HG02623 (cell line): Measurements from ENCODE around the gene GPX8.

Experiments
- ATAC-seq: cut with Tn5 transposase; IDR thresholded peaks from one replicate; pipeline ENCODE4 v1.9.1; 2021; ENCODE audit warnings: moderate library complexity; ENCODE audit not compliant: unreplicated experiment

Gene GPX8, protein sequence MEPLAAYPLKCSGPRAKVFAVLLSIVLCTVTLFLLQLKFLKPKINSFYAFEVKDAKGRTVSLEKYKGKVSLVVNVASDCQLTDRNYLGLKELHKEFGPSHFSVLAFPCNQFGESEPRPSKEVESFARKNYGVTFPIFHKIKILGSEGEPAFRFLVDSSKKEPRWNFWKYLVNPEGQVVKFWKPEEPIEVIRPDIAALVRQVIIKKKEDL

DNA sequence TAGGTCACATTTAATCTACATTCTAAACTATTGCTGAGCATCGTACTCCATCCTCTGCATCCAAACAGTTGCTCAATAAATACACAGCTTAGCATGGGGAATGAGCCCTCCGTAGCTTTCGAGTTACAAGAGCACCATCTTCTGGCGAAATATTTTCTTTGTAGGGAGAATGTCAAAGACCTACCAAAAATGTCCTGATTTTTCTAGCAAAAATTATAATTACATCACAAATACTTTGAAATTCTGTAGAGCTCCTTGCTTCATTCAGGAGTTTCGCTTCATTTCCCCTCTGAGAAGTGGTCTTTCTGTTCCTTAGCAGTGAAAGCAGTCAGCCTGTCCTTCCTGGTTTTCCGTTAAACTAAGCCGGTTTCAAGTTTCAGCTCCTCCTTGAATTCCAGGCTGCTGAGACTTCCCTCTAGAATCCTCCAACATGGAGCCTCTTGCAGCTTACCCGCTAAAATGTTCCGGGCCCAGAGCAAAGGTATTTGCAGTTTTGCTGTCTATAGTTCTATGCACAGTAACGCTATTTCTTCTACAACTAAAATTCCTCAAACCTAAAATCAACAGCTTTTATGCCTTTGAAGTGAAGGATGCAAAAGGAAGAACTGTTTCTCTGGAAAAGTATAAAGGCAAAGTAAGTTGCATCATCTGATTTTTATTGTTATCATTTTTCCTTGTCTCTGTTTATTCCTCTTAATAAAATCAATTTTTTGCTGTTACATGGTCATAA lies at the start of gene GPX8:
Gene GPX8 (plus strand): TSS at position 409 of the 730 bp plus-strand sequence. CDS start 22 bp downstream, at position 431.
- ATAC-seq = no peak

GRCh38 chr5:55110217-55110616 lies 49.8 kb upstream of the GPX8 start:
- ATAC-seq = no peak

GRCh38 chr5:55113327-55113726 lies 46.6 kb upstream of the GPX8 start:
- ATAC-seq = no peak

DNA sequence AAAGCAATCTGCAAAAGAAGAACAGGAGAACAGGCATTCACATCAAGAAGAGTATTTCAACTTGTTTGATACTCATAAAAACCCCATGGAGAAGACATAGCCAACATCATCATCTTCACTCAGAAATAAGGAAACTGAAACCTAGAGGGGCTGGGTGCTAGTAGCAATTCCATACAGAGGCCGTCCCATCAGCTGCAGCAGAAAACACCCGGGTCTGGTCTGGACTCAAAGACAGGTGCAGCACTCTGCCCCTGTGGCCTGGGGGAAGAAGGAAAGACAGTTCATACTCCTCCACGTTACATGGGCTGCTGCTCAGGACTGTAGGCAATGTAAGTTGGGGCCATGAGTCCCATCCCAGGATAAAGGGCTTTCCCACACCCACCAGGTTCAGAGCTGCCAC lies 45.9 kb upstream of the GPX8 start:
- ATAC-seq = no peak

- ATAC-seq = no peak
These were observed 36.6 kb upstream of the GPX8 start for GRCh38 chr5:55123365-55123764.

DNA sequence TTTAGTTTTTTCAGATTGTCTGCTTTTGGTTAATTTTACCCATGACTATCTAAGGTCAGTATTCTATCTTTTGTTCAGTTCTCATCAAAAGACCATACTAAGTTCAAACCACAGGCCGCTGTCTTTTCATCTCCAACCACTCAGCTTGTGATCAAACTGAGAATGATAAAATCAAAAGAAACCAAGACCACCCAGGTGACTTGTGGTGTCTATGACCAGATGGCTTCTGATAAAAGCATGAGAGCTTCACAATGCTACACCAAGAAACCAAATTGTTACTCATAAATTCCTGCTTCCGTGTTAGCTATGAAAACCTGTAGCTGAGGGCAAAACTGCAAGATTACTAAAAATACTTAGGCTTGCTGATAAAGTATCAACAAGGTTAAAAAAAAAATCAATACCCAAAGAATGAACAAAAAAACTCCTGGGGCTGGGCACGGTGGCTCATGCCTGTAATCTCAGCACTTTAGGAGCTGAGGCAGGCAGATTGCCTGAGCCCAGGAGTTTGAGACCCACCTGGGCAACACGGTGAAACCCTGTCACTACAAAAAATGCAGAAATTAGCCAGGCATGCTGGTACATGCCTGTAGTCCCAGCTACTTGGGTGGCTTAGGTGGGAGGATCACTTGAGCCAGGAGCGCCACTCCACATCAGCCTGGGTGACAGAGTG lies 25.8 kb upstream of the GPX8 start:
- no peak for ATAC-seq

GRCh38 chr5:55136521-55136920 lies 23.4 kb upstream of the GPX8 start:
- no peak for ATAC-seq

GRCh38 chr5:55140908-55141665 lies 18.9 kb upstream of the GPX8 start:
- no peak for ATAC-seq

- ATAC-seq = no peak
These were observed 17.9 kb upstream of the GPX8 start for GRCh38 chr5:55141945-55142690.

- no peak for ATAC-seq
These were observed 16.3 kb upstream of the GPX8 start for GRCh38 chr5:55143624-55144023.

- ATAC-seq = no peak
These were observed 13.9 kb upstream of the GPX8 start for GRCh38 chr5:55146080-55146479.

GRCh38 chr5:55146543-55147151 lies 13.3 kb upstream of the GPX8 start:
- ATAC-seq = peak; percentile 89

DNA sequence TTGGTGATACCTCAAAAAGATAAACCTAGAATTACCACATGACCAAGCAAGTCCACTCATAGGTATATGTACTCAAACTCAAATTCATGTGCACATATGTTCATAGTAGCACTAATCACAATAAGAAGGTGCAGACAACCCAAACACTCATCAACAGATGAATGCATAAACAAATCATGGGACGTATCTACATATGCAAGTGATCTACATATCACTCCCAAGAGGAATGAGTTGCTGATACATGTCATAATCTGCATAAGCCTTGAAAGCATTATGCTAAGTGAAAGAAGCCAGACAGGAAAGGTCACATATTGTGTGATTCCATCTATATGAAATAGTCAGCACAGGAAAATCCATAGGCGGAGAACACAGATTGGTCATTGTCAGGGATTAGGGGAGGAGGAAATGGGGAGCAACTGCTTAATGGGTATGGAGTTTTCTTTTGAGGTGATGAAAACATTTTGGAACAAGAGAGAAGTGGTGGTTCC lies 10.6 kb upstream of the GPX8 start:
- ATAC-seq = no peak

DNA sequence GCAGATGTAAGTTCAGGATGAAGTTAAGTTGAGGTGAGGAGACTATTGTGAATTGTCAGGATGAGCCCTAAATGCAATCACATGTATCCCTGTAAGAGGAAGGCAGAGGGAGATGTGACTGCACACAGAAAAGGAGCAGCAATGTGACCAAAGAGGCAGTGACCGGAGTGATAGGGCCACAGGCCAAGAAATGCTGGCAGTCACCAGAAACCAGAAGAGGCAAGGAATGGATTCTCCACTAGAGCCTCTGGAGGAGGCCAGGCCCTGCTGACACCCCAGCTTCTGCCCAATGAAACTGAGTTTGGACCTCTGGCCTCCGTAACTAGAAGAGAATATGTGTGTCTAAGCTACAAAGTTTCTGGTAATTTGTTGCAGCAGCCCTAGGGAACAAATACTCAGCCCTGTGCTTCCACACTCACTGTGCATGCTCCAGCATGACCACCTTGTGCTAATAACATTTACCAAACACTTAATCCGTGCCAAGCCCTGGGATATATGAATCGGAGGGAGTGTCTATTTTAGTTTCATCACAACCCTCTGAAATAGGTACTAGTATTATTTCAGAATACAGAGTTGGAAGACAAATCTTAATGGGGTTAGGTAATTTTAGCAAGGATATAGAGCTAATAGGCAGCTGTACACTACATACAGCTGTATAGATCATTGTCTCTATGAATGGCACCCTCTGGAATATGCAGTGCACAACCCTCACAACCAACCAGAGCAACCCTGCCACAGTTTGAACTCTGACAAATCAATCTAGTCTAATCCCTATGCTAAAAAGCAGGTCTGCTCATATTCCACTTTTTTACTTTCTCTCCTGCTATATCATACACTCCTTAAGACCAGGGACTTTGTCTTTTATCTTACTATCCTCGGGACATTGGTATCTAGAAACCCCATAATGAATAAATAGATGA lies 7.8 kb upstream of the GPX8 start:
- no peak for ATAC-seq

DNA sequence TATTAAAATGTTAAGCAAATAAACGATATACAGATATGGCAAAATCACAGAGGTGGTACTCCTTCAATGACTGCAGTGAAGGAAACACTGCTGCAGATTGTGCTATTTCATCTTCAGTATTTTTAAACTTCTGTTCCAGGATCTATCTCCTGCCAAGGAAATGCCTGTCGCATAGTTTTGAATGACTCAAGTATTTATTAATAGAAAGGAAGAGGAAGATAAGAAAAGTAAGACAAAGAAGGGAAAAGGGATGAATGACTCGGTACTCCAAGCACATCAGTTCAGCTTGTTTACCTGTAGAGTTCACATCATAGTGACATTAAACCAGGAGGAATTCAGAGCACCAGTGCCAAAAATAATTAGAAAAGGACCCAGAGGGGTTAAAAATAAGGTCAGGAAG lies 5.1 kb upstream of the GPX8 start:
- ATAC-seq = no peak

DNA sequence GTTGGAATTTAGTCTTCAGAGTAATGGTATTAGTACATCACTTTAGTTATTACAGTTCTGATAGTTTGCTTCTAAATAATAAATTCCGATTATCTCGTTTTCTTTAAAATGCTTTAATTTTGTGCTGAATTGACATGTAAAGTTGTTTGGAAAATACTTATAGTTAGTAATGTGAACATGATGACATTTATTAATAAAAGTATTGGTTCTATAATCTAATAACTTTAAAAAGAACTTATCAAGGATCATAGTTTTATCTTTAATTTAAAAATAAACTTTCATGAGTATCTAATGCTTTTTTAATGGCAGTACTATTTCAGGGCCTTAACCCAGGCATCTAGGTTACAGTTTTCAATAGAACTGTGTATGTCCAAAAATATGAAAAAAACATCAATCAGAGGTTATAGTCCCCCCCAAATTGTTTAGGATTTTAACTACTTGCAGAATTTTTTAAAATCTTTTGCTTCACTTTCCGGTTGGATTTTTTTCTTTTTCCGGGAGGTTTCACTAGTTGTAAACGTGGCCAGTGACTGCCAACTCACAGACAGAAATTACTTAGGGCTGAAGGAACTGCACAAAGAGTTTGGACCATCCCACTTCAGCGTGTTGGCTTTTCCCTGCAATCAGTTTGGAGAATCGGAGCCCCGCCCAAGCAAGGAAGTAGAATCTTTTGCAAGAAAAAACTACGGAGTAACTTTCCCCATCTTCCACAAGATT lies 680 bp downstream of the GPX8 start:
- no peak for ATAC-seq

- ATAC-seq = no peak
These were observed 2.7 kb downstream of the GPX8 start for GRCh38 chr5:55162666-55163065.

GRCh38 chr5:55171471-55171870 lies 11.5 kb downstream of the GPX8 start:
- no peak for ATAC-seq
